GM12874 (cell line): Measurements from ENCODE around the gene DARS1.

Source experiments
- TF ChIP-seq, protein P1 (sequence below): IDR thresholded peaks from 2 replicates; pipeline ENCODE4 v1.5.1; 2011; ENCODE audit warnings: low read depth, mild to moderate bottlenecking, control low read depth, low read length, moderate library complexity; ENCODE audit not compliant: insufficient read depth

Gene DARS1

DNA sequence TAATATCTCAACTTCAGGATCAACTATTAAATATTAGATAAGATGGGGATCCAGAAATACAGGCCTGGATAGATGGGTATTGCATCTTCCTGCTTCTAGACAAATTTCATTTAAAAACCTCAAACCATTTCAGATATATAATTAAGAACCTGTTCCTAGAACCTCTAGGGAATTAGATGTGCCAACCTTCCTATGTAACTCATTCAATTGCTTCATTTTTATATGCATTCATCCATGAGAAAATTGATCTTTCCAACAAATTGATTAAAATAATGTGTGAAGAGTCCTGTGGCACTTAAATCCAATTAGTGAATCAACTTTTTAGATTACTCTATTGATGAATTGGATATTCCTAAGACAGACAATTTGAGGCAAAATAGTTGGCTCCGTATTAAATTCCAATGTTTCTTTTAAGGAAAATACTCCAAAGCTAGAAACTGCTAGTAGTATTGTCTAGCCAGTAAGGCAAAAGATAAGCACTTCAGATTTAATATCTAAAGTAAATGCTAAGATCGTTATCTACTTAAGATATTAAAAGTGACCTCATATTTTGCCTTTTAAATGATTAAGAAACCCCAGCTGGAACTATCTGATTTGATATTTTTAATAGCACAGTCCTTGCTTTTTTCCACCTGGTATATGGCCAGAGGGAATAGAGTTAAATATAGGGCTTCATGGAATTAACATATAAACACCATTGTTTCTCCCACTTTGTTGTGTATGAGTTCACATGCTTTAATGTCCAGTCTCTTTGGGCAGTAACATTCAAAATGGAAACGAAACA, 35.8 kb downstream of the DARS1 start:
- TF ChIP-seq, protein P1, sequence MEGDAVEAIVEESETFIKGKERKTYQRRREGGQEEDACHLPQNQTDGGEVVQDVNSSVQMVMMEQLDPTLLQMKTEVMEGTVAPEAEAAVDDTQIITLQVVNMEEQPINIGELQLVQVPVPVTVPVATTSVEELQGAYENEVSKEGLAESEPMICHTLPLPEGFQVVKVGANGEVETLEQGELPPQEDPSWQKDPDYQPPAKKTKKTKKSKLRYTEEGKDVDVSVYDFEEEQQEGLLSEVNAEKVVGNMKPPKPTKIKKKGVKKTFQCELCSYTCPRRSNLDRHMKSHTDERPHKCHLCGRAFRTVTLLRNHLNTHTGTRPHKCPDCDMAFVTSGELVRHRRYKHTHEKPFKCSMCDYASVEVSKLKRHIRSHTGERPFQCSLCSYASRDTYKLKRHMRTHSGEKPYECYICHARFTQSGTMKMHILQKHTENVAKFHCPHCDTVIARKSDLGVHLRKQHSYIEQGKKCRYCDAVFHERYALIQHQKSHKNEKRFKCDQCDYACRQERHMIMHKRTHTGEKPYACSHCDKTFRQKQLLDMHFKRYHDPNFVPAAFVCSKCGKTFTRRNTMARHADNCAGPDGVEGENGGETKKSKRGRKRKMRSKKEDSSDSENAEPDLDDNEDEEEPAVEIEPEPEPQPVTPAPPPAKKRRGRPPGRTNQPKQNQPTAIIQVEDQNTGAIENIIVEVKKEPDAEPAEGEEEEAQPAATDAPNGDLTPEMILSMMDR = no peak

DNA sequence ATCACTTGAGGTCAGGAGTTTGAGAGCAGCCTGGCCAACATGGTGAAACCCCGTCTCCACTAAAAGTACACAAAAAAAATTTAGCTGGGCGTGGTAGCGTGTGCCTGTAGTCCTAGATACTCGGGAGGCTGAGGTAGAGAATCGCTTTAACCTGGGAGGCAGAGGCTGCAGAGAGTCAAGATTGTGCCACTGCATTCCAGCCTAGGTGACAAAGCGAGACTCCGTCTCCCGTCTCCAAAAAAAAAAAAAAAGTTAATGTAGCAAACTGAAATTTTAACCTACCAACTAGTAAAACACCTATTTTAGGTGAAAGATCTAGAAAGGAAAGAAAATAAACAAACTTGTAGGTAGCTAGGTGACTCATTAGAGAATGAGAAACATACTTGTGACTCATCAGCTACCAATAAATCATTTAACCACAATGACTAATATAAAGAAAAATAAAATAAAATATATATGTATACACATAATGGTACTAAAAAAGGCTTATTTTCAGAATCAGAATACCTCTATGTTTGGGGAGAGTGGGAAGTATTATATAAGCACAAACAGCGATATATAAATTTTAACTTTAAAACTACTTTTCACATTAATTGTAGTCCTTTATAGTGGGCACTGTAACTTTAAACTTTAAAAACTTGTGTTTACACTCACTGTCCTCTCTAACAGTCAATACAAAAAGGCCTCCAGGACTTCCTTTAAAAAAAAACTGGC, 36.6 kb downstream of the DARS1 start:
- TF ChIP-seq, protein P1 = no peak

DNA sequence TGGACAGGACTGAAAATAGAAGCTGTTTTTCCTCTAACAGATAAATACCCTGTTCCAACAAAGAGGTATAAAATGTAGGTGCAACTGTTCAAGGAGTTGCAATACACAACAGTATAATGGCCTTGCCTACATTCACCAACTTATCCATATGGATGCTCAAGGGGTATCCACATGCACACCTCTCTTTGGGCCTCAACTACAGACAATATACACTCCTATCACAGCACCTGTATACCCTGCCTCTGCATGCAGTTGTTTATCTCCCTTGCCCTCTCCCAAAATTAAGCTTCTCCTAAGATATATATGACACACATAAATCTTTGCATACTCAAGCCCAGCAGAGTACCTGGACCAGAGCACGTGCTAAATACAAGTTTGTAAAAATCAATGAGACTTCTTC, 37.3 kb downstream of the DARS1 start:
- TF ChIP-seq, protein P1 = no peak

DNA sequence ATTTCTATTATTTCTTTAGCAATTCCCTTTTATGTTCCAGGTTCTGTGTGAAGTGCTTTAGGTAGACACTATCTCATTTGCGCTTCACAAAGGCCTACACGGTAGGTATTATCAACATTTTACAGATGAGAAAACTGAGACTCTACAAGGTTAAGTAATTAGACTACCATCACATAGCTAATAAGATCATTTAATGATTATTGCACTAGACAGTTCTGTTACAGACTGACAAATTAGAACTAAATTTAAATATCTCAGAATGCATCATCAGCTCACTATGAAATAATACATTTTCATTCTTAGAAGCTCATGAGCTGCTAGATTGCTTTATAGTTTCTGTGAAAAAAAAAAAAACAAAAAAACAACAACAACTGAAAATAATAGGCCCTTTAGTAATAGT, 37.9 kb downstream of the DARS1 start:
- TF ChIP-seq, protein P1 = no peak

DNA sequence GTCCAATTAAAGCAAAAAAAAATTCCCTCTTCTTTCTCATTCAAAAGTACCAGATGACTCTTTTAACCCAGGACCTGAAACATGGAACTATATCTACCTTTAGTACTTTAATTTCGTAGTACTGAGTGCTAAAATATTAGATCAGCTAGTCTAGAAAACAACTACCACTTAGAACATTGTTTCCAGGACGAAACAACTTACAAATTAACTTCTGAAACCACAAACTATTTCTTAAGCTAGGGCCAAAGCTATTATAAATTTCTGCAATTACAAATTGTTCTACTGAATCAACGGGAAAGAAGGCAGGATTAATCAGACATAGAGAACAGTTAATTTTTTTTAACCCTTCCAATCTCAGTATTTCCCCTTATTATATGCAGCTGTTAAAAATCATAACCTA, 39.9 kb downstream of the DARS1 start:
- TF ChIP-seq, protein P1 = no peak

DNA sequence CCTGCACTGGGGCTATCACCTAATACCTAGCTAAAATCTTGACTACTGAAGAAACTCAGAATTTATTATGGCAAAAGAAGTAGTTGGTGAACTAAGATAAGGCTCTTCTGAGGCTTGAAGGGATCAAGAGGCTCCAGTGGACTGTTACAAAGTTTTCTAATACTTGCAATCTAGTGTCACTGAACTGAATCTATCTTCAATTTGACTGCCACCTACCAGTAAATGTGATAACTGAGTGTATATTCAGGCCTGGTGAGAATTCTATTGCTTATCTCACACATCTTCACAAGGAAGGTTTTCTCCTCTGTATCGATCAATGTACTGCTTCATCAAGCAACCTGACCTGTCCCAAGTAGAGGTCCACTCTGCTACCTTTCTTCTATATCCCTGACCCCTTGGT, 40.8 kb downstream of the DARS1 start:
- TF ChIP-seq, protein P1 = no peak

DNA sequence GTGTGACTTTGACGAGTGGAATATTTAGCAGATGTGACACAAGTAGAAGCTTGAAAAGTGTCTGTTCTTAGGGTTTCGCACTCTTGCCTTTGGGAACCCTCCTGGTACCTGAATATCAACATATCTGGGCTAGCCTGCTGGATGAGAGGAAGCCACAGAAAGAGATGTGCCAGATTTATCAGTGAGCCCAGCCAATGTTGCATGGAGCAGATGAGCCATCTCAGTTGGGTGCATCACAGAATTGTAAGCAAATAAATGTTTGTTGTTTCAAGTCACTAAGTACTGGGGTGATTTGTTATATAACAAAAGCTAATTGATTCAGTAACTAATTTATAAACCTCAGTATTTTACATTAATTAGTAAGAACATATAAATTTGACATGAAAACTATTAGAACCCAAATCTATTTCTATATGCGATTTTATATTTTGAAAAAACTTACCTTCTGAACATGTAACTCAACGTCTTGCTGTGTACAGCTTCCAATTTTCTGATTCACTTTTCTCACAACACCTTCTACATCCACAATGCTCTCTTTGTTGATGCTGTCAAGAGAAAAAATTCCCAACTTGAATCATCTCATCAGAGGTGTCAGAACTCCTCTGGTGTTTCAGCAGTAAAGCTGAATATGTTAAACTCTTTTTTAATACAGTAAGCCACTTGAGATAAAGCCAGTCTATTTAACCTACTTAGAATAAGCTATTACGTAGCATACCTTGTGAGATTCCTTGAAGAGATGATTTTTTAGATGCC, 42.3 kb downstream of the DARS1 start:
- TF ChIP-seq, protein P1 = no peak
